GM12874 (cell line): ENCODE results near the gene BRME1.

ENCODE experiments used
- TF ChIP-seq, protein P1 (sequence below): IDR thresholded peaks from 2 replicates; pipeline ENCODE4 v1.5.1; 2011; ENCODE audit warnings: low read depth, mild to moderate bottlenecking, control low read depth, low read length, moderate library complexity; ENCODE audit not compliant: insufficient read depth

The BRME1 gene

DNA sequence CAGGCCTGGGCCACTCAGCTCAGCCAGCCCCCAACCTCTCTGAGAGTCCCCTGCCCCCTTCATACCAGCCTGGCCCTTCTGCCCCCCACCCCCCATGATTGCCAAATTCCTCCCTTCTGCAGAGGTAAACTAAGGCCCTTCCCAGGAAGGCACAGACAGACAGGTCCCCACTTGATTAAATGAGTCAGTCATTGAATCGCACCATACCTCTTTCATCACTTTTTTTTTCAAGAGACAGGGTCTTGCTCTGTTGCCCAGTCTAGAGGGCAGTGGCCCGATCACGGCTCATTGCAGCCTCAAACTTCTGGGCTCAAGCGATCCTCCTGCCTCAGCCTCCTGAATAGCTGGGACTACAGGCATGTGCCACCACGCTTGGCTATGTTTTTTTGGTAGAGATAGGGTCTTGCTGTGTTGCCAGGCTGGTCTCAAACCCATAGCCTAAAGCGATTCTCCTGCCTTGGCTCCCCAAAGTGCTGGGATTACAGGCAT, 26.3 kb upstream of the BRME1 start:
- TF ChIP-seq, protein P1, sequence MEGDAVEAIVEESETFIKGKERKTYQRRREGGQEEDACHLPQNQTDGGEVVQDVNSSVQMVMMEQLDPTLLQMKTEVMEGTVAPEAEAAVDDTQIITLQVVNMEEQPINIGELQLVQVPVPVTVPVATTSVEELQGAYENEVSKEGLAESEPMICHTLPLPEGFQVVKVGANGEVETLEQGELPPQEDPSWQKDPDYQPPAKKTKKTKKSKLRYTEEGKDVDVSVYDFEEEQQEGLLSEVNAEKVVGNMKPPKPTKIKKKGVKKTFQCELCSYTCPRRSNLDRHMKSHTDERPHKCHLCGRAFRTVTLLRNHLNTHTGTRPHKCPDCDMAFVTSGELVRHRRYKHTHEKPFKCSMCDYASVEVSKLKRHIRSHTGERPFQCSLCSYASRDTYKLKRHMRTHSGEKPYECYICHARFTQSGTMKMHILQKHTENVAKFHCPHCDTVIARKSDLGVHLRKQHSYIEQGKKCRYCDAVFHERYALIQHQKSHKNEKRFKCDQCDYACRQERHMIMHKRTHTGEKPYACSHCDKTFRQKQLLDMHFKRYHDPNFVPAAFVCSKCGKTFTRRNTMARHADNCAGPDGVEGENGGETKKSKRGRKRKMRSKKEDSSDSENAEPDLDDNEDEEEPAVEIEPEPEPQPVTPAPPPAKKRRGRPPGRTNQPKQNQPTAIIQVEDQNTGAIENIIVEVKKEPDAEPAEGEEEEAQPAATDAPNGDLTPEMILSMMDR, result no peak

DNA sequence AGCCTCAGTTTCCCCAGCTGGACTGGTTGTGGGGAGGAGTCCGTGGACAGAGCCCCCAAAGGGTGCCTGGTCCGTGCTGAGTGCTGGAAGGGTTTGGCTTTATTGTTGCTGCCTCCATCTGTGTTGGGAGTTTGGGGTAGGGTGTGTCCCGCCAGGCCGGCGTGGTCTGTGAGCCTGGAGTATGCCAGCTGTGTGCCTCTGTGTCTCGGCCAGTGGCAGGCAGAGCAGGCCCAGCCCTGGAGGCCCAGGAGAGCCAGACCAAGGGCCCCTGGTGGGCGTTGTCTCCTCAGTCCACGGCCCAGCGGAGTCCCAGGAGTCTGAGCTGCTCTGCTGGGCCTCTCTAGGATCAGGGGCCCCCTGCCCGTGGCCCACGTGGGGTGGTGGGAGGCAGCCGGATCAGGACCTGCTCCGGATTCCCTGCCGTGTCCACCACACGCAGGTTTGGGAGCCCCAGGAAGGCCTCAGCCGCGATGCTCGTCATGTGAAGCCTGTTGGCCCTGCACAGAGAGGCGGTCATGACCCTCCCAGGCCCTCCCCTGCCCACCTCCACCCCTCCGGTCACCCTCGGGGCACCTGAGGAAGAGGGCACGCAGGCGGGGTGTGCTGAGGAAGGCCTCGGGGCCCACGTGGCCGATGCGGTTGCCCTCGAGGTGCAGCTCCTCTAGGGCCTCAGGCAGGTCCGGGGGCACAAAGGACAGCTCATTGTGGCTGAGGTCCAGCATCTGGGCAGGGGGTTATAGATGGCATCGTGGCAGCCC, 25.7 kb upstream of the BRME1 start:
- TF ChIP-seq, protein P1, result no peak

DNA sequence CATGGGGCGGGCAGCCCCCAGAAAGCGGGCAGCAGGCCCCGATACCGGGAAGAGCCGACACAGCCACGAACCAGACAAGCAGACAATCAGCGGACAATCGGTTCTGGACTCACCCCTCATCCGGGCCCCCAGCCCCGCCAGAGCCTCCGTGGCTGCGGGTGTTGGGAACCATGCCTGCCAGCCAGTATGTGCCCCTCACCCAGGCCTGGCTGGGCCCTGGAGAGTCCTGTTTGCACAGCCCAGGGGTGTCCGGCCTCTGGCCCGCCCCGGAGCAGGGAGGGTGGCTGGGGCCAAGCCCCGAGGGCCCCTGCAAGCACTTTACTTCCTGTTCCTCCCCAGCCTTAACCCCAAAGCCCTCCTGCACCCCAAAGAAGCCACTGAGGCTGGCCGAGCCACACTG, 24.5 kb upstream of the BRME1 start:
- TF ChIP-seq, protein P1, result no peak

DNA sequence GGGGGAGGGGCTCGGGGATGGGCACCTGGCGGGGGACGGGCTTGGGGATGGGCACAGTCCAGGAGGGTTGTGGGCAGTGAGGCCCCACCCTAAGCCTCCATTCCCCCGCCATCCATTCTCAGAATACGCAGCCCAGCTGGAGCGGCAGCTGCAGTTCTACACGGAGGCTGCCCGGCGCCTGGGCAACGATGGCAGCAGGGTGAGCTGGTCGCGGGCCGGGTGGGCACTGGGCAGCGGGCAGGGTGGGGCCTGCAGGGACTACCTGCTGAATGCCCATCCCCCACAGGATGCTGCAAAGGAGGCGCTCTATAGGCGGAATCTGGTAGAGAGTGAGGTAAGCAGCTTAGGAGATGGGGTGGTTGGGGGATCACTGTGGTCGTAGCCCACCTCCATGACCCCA, 24.0 kb upstream of the BRME1 start:
- TF ChIP-seq, protein P1, result no peak

DNA sequence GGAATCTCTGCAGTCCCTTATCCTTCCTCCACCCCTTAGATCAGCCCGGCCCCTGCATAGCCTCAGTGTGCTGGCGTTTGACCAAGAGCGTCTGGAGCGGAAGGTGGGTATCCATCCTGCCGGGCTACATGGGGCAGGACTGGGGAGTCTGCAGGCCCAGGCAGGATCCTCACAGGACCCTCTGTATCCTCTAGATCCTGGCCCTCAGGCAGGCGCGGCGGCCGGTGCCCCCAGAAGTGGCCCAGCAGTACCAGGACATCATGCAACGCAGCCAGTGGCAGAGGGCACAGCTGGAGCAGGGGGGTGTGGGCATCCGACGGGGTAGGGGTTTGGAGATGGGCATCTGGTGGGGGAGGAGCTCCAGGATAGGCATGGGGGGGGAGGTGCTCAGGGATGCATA, 23.4 kb upstream of the BRME1 start:
- TF ChIP-seq, protein P1, result no peak

DNA sequence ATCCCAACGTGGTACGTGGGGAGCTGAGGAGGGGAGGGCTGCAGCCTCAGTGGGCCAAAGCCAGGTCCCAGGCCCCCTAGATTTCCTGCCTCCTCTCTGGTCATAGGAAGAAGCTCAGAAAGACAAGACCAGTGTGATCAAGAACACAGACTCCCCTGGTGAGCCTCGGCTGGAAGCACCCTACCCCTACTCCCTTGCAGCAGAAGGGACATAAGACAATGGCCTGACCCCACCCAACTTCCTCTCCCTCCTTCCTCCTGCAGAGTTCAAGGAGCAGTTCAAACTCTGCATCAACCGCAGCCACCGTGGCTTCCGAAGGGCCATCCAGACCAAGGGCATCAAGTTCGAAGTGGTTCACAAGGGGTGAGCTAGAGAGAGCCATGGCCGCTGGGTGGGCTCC, 20.8 kb upstream of the BRME1 start:
- TF ChIP-seq, protein P1, result no peak

DNA sequence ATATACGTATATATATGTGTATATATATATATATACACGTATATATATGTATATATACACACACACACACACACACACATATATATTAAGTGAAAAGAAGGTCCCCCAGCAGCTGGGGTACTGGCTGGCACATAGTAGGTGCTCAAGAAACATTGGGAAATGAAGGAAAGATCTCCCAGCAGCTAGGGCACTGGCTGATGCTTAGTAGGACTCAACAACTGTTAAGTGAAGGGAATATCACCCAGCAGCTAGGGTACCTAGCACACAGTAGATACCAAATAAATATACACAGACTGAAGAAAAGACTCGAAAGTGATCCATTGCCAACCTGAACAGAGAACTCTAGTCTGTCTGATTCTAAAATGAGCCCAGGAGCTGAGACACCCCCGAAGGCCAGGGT, 20.1 kb upstream of the BRME1 start:
- TF ChIP-seq, protein P1, result no peak
